Measurements from ENCODE around the gene DGKG. TPM values are rescaled to one million over a fixed set of nuclear protein-coding genes. Genes with fewer than 3 reads are reported as not detected.
A peak's percentile ranks its signal among the peaks of the same experiment; 100 is the strongest.

Gene DGKG
- total and polyA plus RNA-seq, 10 of the 15 experiments (the other 5 are each of a cell fraction or from before 2014, with no cell fraction given) = 0.39 to 6.2 (median 4.7) TPM

DNA sequence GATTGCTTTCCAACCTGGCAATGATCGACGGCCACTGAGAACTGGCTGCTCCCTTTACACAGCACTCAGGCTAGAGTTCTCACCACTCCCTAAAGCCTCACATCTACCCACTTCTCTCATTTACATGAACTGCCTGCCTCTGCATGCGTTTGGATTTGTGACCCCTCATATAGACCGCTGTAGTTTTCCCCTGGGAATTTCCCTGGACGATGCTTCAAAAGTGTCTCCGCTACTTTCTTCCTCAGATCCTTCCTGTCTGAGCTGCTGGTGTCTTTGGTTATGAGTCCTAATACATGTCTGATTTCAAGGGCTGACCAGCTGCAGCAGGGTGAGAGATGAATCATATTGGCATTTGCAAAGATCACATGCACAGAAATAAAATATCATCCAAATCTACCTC, 136.4 kb downstream of the DGKG start (continued):
- TF ChIP-seq ZNF24 (IDR thresholded peaks at IDR 0.05) (no peak), JUNB (IDR thresholded peaks at IDR 0.05) (peak; percentile 90), NFYA (IDR thresholded peaks at IDR 0.05; ENCODE audit: borderline replicate concordance, low read depth, low read length) (no peak), HDAC6 (IDR thresholded peaks at IDR 0.05; ENCODE audit: unreplicated experiment) (no peak), MTA3 (IDR thresholded peaks at IDR 0.05; ENCODE audit: borderline replicate concordance, low read length) (no peak), PAX5 (IDR thresholded peaks at IDR 0.05; ENCODE audit: borderline replicate concordance, low read depth, low read length) (peak; percentile 24; the same call in 1 of the 2 replicates), MEF2B (IDR thresholded peaks at IDR 0.05; ENCODE audit: partially characterized antibody, poor library complexity, severe bottlenecking) (peak; percentile 30), TCF7 (IDR thresholded peaks at IDR 0.05; ENCODE audit: borderline replicate concordance) (peak; percentile 96), PRDM15 (CRISPR knock-in tag; IDR thresholded peaks at IDR 0.05) (no peak)
